Colonic mucosa (tissue), 4 donors: Measurements from ENCODE around the gene ERFE. TPM values are rescaled to one million over a fixed set of nuclear protein-coding genes. Genes with fewer than 3 reads are reported as not detected.

Experiments used
- DNase-seq: peaks from one replicate; pipeline ENCODE4 v3.0.0-alpha.2; 2020
- H3K27ac ChIP-seq: fragments of 200-600 bp; one replicate; pipeline ENCODE4 v1.8.0; 2021
- H3K27me3 ChIP-seq: fragments of 200-600 bp; one replicate; pipeline ENCODE4 v1.8.0; 2021
- H3K36me3 ChIP-seq: fragments of 200-600 bp; one replicate; pipeline ENCODE4 v1.8.0; 2021
- H3K4me1 ChIP-seq: fragments of 200-600 bp; one replicate; pipeline ENCODE4 v1.8.0; 2021; ENCODE audit warnings: mild to moderate bottlenecking
- H3K4me3 ChIP-seq: fragments of 200-600 bp; one replicate; pipeline ENCODE4 v1.8.0; 2021
- H3K9ac ChIP-seq, 2 donors: one replicate each; pipeline ENCODE4 v1.7.0; 2013; ENCODE audit warnings: control low read depth in 2 of 2, low read depth in 2 of 2, low read length in 2 of 2
- H3K9me3 ChIP-seq: fragments of 200-600 bp; one replicate; pipeline ENCODE4 v1.8.0; 2021
- CTCF ChIP-seq: fragments of 200-600 bp; IDR thresholded peaks from one replicate; pipeline ENCODE4 v1.8.0; 2022; ENCODE audit warnings: antibody characterized with exemption, mild to moderate bottlenecking
- intact Hi-C: fragments of 100-400 bp; cut with DNase I; formaldehyde crosslinking; loops from one replicate; pipeline ENCODE4 v1.14.1; 2022
- total RNA-seq, 2 donors: library from RNA; stranded (reverse); fragmentation: NEBNext Ultra II Directional in 1 of 2; extraction: Animal tissue kit (Norgen Biotek cat#: 25700) in 1 of 2; gene quantifications; one replicate each; pipeline ENCODE4 v1.2.1, GENCODE V29; 2021
- donor health status: healthy.
- donor health status: DM: no; HTN: no; CAD: no.
- donor health status: DM: no; HTN: no; CAD: no.

ERFE gene
- total RNA-seq, 2 donors from 2014 or later: 0.50 TPM; not detected in 1

GRCh38 chr2:238124488-238125126, 34.2 kb upstream of the ERFE start:
- Histone ChIP-seq H3K4me3 (no peak overlapping the region), H3K27ac (no peak overlapping the region), H3K9ac (no peak overlapping the region), H3K4me1 (no peaks in the 10 kb centered on the region), H3K36me3 (no peaks in the 10 kb centered on the region), H3K27me3 (peaks cover 9% of the 10 kb centered on the region), H3K9me3 (no peaks in the 10 kb centered on the region)
- intact Hi-C loops: no loop called here
- TF ChIP-seq CTCF: no peak
- DNase-seq: no peak

- Histone ChIP-seq H3K9ac (no peak overlapping the region), H3K27ac (no peak overlapping the region), H3K36me3 (no peaks in the 10 kb centered on the region), H3K4me1 (no peaks in the 10 kb centered on the region), H3K9me3 (no peaks in the 10 kb centered on the region), H3K4me3 (no peak overlapping the region), H3K27me3 (peaks cover 6% of the 10 kb centered on the region)
- intact Hi-C loops: no loop called here
- DNase-seq: no peak
- no peak for TF ChIP-seq CTCF
Observed at GRCh38 chr2:238125127-238125885, 33.5 kb upstream of the ERFE start.

DNA sequence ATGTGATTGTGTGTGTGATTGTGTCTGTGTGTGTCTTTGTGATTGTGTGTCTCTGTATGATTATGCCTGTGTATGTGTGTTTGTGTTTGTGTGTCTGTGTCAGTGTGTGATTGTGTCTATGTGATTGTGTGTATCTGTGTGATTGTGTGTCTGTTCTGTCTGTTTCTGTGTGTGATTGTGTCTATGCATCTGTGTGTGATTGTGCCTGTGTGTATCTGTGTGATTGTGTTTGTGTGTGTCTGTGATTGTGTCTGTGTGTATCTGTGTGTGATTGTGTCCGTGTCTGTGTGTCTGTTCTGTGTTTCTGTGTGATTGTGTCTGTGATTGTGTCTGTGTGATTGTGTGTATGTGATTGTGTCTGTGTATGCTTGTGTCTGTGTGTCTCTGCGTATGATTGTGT, 32.4 kb upstream of the ERFE start:
- Histone ChIP-seq H3K36me3 (no peaks in the 10 kb centered on the region), H3K27ac (no peak overlapping the region), H3K4me3 (no peak overlapping the region), H3K4me1 (no peaks in the 10 kb centered on the region), H3K9ac (no peak overlapping the region), H3K27me3 (no peaks in the 10 kb centered on the region), H3K9me3 (no peaks in the 10 kb centered on the region)
- no peak for DNase-seq
- no peak for TF ChIP-seq CTCF
- intact Hi-C loops: no loop called here

- no peak overlapping the region for H3K9ac ChIP-seq
- no peak for TF ChIP-seq CTCF
- no peak for DNase-seq
- H3K27me3 ChIP-seq: no peaks in the 10 kb centered on the region
- H3K4me3 ChIP-seq: no peak overlapping the region
- no peak overlapping the region for H3K27ac ChIP-seq
- H3K9me3 ChIP-seq: no peaks in the 10 kb centered on the region
- no peaks in the 10 kb centered on the region for H3K4me1 ChIP-seq
- no peaks in the 10 kb centered on the region for H3K36me3 ChIP-seq
- intact Hi-C loops: no loop called here
Observed at GRCh38 chr2:238126775-238127164, 32.0 kb upstream of the ERFE start.

- TF ChIP-seq CTCF: no peak
- no peak overlapping the region for H3K27ac ChIP-seq
- H3K9me3 ChIP-seq: no peaks in the 10 kb centered on the region
- H3K4me3 ChIP-seq: no peak overlapping the region
- H3K9ac ChIP-seq: no peak overlapping the region
- H3K36me3 ChIP-seq: no peaks in the 10 kb centered on the region
- no peak for DNase-seq
- H3K4me1 ChIP-seq: no peaks in the 10 kb centered on the region
- no peaks in the 10 kb centered on the region for H3K27me3 ChIP-seq
- intact Hi-C loops: no loop called here
Observed at GRCh38 chr2:238127165-238128060, 31.4 kb upstream of the ERFE start.
